ENCODE measurements around the gene CRY1. TPM values are rescaled to one million over a fixed set of nuclear protein-coding genes. Genes with fewer than 3 reads are reported as not detected.
"Not testable (repeated sequence)": the region's sequence is repeated elsewhere in the genome, so short reads cannot be mapped to it uniquely, and the experiment has no call there.

The CRY1 gene
- total RNA-seq, 1 experiment from 2014 or later = 19.4 TPM

DNA sequence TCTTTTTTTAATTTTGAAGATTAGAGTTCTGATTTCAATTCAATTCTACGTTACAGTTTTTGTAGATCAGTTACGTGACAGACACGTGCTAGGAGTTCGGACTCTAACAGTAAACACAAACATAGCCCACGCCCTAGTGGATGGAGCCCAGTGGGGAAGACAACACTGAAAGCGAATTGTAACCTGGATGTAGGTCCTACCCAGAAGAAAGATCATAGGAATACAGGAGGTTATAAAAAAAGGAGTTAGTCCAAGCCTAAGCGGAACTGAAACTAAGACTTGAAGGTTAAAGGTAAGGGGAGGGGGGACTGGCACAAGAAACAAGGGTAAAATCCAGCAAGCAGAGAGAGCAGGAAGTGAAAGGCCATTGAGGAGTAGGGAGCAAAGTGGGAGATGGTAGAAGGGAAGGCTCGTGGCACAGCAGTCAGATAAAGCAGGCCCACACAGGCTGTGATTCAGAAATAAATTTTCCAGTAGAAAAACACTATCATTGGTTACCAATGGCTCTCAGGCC is 15.7 kb upstream of the CRY1 start:
- no peak overlapping the region for H3K4me3 Mint-ChIP-seq (ENCODE audit: unreplicated experiment)
- ChIA-PET CTCF (no interaction called here), POLR2A (no interaction called here)
- H3K4me1 Mint-ChIP-seq (ENCODE audit: low read depth, unreplicated experiment) = no peaks in the 10 kb centered on the region
- BruUV-seq (replicated peaks) = no TSS peak
- Histone ChIP-seq H3K36me3 (ENCODE audit: control insufficient read depth, insufficient read depth, low read length) (no peaks in the 10 kb centered on the region), H3K27me3 (replicated peaks; ENCODE audit: control insufficient read depth, insufficient read depth, low read length) (no peaks in the 10 kb centered on the region), H3K4me1 (peaks cover 8% of the 10 kb centered on the region; the same call in 1 of the 2 replicates), H3K9me3 (no peaks in the 10 kb centered on the region), H3K4me3 (ENCODE audit: low read depth, low read length) (no peak overlapping the region)
- intact Hi-C loops (cut with micrococcal nuclease; ENCODE audit: unreplicated experiment) = no loop called here
- TF ChIP-seq, protein P1, sequence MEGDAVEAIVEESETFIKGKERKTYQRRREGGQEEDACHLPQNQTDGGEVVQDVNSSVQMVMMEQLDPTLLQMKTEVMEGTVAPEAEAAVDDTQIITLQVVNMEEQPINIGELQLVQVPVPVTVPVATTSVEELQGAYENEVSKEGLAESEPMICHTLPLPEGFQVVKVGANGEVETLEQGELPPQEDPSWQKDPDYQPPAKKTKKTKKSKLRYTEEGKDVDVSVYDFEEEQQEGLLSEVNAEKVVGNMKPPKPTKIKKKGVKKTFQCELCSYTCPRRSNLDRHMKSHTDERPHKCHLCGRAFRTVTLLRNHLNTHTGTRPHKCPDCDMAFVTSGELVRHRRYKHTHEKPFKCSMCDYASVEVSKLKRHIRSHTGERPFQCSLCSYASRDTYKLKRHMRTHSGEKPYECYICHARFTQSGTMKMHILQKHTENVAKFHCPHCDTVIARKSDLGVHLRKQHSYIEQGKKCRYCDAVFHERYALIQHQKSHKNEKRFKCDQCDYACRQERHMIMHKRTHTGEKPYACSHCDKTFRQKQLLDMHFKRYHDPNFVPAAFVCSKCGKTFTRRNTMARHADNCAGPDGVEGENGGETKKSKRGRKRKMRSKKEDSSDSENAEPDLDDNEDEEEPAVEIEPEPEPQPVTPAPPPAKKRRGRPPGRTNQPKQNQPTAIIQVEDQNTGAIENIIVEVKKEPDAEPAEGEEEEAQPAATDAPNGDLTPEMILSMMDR (IDR thresholded peaks at IDR 0.05; ENCODE audit: insufficient read depth in 1 of 2, low read depth in 1 of 2, low read length in 1 of 2, severe bottlenecking in 1 of 2, unreplicated experiment in 1 of 2) = no peak
- peaks cover 6% of the 10 kb centered on the region for H3K27me3 Mint-ChIP-seq (ENCODE audit: insufficient read depth, unreplicated experiment)
- no peak overlapping the region for H3K27ac Mint-ChIP-seq (ENCODE audit: unreplicated experiment)
- H3K36me3 Mint-ChIP-seq (ENCODE audit: insufficient read depth, unreplicated experiment) = no peaks in the 10 kb centered on the region
- DNase-seq = no peak
- no peaks in the 10 kb centered on the region for H3K9me3 Mint-ChIP-seq (ENCODE audit: unreplicated experiment)

DNA sequence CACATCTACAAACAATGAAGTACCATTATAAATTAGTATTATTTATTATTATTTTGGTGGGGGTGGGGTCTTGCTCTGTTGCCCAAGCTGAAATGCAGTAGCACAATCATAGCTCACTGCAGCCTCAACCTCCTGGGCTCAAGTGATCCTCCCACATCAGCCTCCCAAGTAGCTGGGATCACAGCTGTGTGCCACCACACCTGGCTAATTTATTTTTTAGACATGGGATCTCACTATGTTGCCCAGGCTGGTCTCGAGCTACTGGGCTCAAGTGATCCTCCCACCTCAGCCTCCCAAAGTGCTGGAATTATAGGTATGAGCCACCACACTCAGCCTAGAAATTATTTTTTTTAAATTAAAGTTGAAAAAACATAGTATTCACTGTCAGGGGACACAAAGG is 15.0 kb upstream of the CRY1 start:
- not testable (repeated sequence) for H3K4me1 ChIP-seq

DNA sequence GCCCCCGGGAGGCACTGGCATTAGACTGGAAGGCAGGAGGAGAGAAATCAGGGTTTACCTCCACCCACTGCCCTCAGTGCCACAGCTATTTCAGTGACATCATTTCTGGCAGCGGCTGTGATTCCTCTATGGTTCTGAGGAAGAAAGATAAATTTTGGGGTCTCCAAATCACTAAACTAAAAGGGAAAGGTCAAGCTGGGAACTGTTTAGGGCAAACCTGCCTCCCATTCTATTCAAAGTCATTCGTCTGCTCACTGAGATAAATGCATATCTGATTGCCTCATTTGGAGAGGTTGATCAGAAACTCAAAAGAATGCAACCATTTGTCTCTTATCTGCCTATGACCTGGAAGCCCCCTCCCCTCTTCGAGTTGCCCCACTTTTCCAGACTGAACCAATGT is 14.0 kb upstream of the CRY1 start:
- no TSS peak for BruUV-seq (replicated peaks)
- no peaks in the 10 kb centered on the region for H3K36me3 ChIP-seq (ENCODE audit: control insufficient read depth, insufficient read depth, low read length)
- H3K36me3 Mint-ChIP-seq (ENCODE audit: insufficient read depth, unreplicated experiment) = no peaks in the 10 kb centered on the region
- no peaks in the 10 kb centered on the region for H3K9me3 Mint-ChIP-seq (ENCODE audit: unreplicated experiment)
- POLR2A ChIA-PET = no interaction called here
- TF ChIP-seq, protein P1 (IDR thresholded peaks at IDR 0.05; ENCODE audit: insufficient read depth in 1 of 2, low read depth in 1 of 2, low read length in 1 of 2, severe bottlenecking in 1 of 2, unreplicated experiment in 1 of 2) = no peak
- no peaks in the 10 kb centered on the region for H3K27me3 ChIP-seq (replicated peaks; ENCODE audit: control insufficient read depth, insufficient read depth, low read length)
- H3K4me1 ChIP-seq = peaks cover 8% of the 10 kb centered on the region; the same call in 1 of the 2 replicates
- H3K4me1 Mint-ChIP-seq (ENCODE audit: low read depth, unreplicated experiment) = no peaks in the 10 kb centered on the region
- no peak overlapping the region for H3K27ac Mint-ChIP-seq (ENCODE audit: unreplicated experiment)
- no peaks in the 10 kb centered on the region for H3K9me3 ChIP-seq
- no peak overlapping the region for H3K4me3 Mint-ChIP-seq (ENCODE audit: unreplicated experiment)
- no peak overlapping the region for H3K4me3 ChIP-seq (ENCODE audit: low read depth, low read length)
- no peak for DNase-seq
- intact Hi-C loops (cut with micrococcal nuclease; ENCODE audit: unreplicated experiment) = no loop called here
- CTCF ChIA-PET = no interaction called here
- H3K27me3 Mint-ChIP-seq (ENCODE audit: insufficient read depth, unreplicated experiment) = peaks cover 6% of the 10 kb centered on the region

More for the DNA sequence above, 15.0 kb upstream of the CRY1 start:
- H3K9me3 Mint-ChIP-seq (ENCODE audit: unreplicated experiment); H3K4me1 Mint-ChIP-seq (ENCODE audit: low read depth, unreplicated experiment); DNase-seq; BruUV-seq (replicated peaks); H3K27ac Mint-ChIP-seq (ENCODE audit: unreplicated experiment); intact Hi-C loops (cut with micrococcal nuclease; ENCODE audit: unreplicated experiment); H3K27me3 ChIP-seq (replicated peaks; ENCODE audit: control insufficient read depth, insufficient read depth, low read length); H3K4me3 Mint-ChIP-seq (ENCODE audit: unreplicated experiment); H3K36me3 Mint-ChIP-seq (ENCODE audit: insufficient read depth, unreplicated experiment); CTCF ChIA-PET; POLR2A ChIA-PET; H3K36me3 ChIP-seq (ENCODE audit: control insufficient read depth, insufficient read depth, low read length); H3K27me3 Mint-ChIP-seq (ENCODE audit: insufficient read depth, unreplicated experiment); H3K4me3 ChIP-seq (ENCODE audit: low read depth, low read length); H3K9me3 ChIP-seq: not testable (repeated sequence)
